ENCODE results near the gene TMEM63C.

Gene TMEM63C

DNA sequence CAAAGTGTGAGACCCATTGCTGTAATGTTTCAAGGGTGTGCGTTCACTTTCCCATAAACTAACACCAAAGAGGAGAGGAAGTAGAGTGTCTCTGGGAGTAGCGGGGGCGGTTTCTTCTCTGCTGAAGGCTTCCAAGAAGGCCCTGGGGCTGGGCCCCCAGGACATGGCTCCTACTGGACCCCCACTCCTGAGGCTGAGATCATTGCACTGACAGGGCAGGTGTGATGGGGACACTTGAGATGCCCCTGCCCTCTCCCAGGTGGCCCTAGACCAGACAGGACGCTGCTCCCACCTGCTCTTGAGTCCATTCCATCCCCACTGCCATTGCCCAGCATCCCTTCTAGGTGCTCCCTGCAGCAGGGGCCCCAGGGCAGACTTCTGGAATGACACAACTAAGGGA, 20.1 kb downstream of the TMEM63C start:
- H3K9ac ChIP-seq, result no peak overlapping the region

DNA sequence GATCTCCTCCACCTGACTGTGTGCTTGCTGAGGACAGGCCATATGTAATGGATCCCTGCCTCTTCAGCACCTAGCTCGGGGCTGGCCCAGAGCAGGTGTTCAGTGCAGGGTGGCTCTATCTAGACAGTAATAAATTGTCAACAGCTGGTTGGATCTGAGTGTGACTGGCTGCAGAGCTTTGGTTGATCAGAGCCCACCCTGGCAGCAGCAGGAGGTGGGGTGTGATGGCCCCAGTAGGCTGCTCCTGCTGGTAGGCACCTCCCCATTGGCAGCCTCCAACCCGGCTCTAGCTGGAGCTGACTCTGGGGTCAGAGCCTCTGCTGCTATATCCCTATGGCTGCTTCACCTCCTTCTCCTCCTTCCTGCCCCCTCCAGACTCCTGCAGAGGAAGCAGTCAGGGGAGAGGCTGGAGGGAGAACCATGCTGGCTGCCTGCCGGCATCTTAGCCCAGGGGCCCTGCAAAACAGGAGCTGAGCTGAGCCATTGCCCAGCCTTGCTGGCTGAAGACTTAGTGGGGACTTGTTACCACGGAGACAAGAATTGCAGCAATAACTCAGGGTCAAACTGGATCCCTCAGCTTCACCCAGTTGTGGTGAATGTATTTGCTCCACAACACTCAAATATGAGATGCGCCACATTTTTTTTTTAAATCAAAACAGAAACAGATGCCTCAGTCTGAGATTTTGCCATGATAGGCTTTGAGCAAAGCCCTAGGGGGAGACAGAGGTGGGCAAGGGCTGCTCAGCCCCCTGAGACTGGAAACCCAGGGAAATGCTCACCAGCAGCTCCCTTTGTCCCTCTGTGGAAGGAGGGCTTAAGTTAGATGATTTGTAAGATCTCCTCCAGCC, 22.2 kb downstream of the TMEM63C start:
- Histone ChIP-seq H3K9ac (no peak overlapping the region), H3K27me3 (ENCODE audit: insufficient read depth, low read depth) (no peaks in the 10 kb centered on the region), H3K79me2 (ENCODE audit: insufficient read depth, low read depth) (no peaks in the 10 kb centered on the region), H3K4me1 (ENCODE audit: low read depth, poor library complexity, severe bottlenecking) (no peaks in the 10 kb centered on the region), H4K20me1 (ENCODE audit: insufficient read depth) (no peaks in the 10 kb centered on the region), H3K4me3 (IDR thresholded peaks at IDR 0.05; ENCODE audit: insufficient read depth, low read depth, low read length) (no peak overlapping the region), H2AFZ (ENCODE audit: low read depth) (no peak overlapping the region), H3K27ac (no peak overlapping the region), H3K4me2 (no peak overlapping the region), H3K36me3 (ENCODE audit: insufficient read depth) (no peaks in the 10 kb centered on the region)
- TF ChIP-seq CTCF (conservative IDR thresholded peaks at IDR 0.05; ENCODE audit: low read depth, low read length), result no peak

More for the DNA sequence above, 20.1 kb downstream of the TMEM63C start:
- Histone ChIP-seq H3K4me2 (no peak overlapping the region), H3K4me1 (ENCODE audit: low read depth, poor library complexity, severe bottlenecking) (no peaks in the 10 kb centered on the region), H3K4me3 (IDR thresholded peaks at IDR 0.05; ENCODE audit: insufficient read depth, low read depth, low read length) (no peak overlapping the region), H2AFZ (ENCODE audit: low read depth) (no peak overlapping the region), H3K27me3 (ENCODE audit: insufficient read depth, low read depth) (no peaks in the 10 kb centered on the region), H3K36me3 (ENCODE audit: insufficient read depth) (no peaks in the 10 kb centered on the region), H3K79me2 (ENCODE audit: insufficient read depth, low read depth) (no peaks in the 10 kb centered on the region), H4K20me1 (ENCODE audit: insufficient read depth) (no peaks in the 10 kb centered on the region), H3K27ac (no peak overlapping the region)
- TF ChIP-seq CTCF (conservative IDR thresholded peaks at IDR 0.05; ENCODE audit: low read depth, low read length), result no peak

- Histone ChIP-seq H3K27me3 (ENCODE audit: insufficient read depth, low read depth) (no peaks in the 10 kb centered on the region), H2AFZ (ENCODE audit: low read depth) (no peak overlapping the region), H3K27ac (no peak overlapping the region), H3K9ac (no peak overlapping the region), H3K4me1 (ENCODE audit: low read depth, poor library complexity, severe bottlenecking) (no peaks in the 10 kb centered on the region), H3K36me3 (ENCODE audit: insufficient read depth) (no peaks in the 10 kb centered on the region), H4K20me1 (ENCODE audit: insufficient read depth) (no peaks in the 10 kb centered on the region), H3K79me2 (ENCODE audit: insufficient read depth, low read depth) (no peaks in the 10 kb centered on the region), H3K4me3 (IDR thresholded peaks at IDR 0.05; ENCODE audit: insufficient read depth, low read depth, low read length) (no peak overlapping the region), H3K4me2 (no peak overlapping the region)
- TF ChIP-seq CTCF (conservative IDR thresholded peaks at IDR 0.05; ENCODE audit: low read depth, low read length), result no peak
Observed at GRCh38 chr14:77204459-77204771, 22.8 kb downstream of the TMEM63C start.

DNA sequence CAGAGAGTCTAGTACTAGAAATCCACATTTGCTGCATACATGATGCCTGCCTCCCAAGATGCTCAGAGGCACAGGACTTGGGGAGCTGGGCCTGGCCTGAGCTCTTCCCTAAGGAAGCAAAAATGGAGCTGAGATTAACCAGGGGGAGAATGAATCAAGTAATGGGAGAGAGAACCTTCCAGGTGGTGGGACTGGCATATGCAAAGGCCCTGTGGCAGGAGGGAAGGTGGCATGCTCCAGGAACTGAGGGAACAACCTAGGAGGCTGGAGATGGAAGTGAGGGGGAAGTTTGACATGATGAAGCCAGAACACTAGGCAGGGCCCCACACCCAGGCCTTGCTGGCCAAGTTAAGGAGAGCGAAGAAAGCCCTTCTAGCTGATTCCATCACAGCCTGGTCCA, 23.3 kb downstream of the TMEM63C start:
- no peaks in the 10 kb centered on the region for H3K79me2 ChIP-seq (ENCODE audit: insufficient read depth, low read depth)
- H3K4me2 ChIP-seq, result no peak overlapping the region
- no peak overlapping the region for H3K27ac ChIP-seq
- H2AFZ ChIP-seq (ENCODE audit: low read depth), result no peak overlapping the region
- no peaks in the 10 kb centered on the region for H3K36me3 ChIP-seq (ENCODE audit: insufficient read depth)
- no peak overlapping the region for H3K9ac ChIP-seq
- no peak overlapping the region for H3K4me3 ChIP-seq (IDR thresholded peaks at IDR 0.05; ENCODE audit: insufficient read depth, low read depth, low read length)
- no peak for TF ChIP-seq CTCF (conservative IDR thresholded peaks at IDR 0.05; ENCODE audit: low read depth, low read length)
- no peaks in the 10 kb centered on the region for H3K27me3 ChIP-seq (ENCODE audit: insufficient read depth, low read depth)
- H3K4me1 ChIP-seq (ENCODE audit: low read depth, poor library complexity, severe bottlenecking), result no peaks in the 10 kb centered on the region
- no peaks in the 10 kb centered on the region for H4K20me1 ChIP-seq (ENCODE audit: insufficient read depth)
